OCI-LY3 (cell line): ENCODE results near the gene MYL5.
"Not testable (repeated sequence)": the region's sequence is repeated elsewhere in the genome, so short reads cannot be mapped to it uniquely, and the experiment has no call there.

Experiments
- H2AFZ ChIP-seq: fragments of 200-600, 300-600 bp; shearing (Covaris generic); 2 replicates; pipeline ENCODE4 v1.6.0; 2014; ENCODE audit warnings: antibody characterized with exemption, low read depth, low read length
- H3K27ac ChIP-seq: fragments of 200-600, 300-600 bp; sonication (generic); 2 replicates; pipeline ENCODE4 v1.5.1; 2014; ENCODE audit warnings: mild to moderate bottlenecking, low read length, moderate library complexity, mixed read lengths
- H3K27me3 ChIP-seq: fragments of 200-600, 300-600 bp; sonication (generic); 2 replicates; pipeline ENCODE4 v1.6.1; 2014; ENCODE audit warnings: low read depth, low read length, mixed read lengths
- H3K36me3 ChIP-seq: fragments of 200-600, 300-600 bp; sonication (generic); replicated peaks from 2 replicates; pipeline ENCODE3; 2014; ENCODE audit warnings: low read depth, low read length, mixed read lengths
- H3K4me1 ChIP-seq: fragments of 300-600, 200-600 bp; sonication (generic); 2 replicates; pipeline ENCODE4 v1.6.1; 2014; ENCODE audit warnings: low read length, mixed read lengths
- H3K4me2 ChIP-seq: fragments of 200-600, 300-600 bp; sonication (generic); 2 replicates; pipeline ENCODE4 v1.6.1; 2014; ENCODE audit warnings: low read length, mixed read lengths
- H3K4me3 ChIP-seq: fragments of 300-600, 200-600 bp; sonication (generic); 2 replicates; pipeline ENCODE4 v1.5.1; 2014; ENCODE audit warnings: antibody characterized with exemption, mild to moderate bottlenecking, low read length, moderate library complexity
- H3K79me2 ChIP-seq: fragments of 300-600, 200-600 bp; shearing (Covaris generic); 2 replicates; pipeline ENCODE4 v1.6.1; 2014; ENCODE audit warnings: mild to moderate bottlenecking, low read length, mixed read lengths
- H3K9ac ChIP-seq: fragments of 300-600, 200-600 bp; shearing (Covaris generic); 2 replicates; pipeline ENCODE4 v1.6.0; 2014; ENCODE audit warnings: mild to moderate bottlenecking, low read length, moderate library complexity
- H3K9me3 ChIP-seq: fragments of 200-600, 300-600 bp; shearing (Covaris generic); 2 replicates; pipeline ENCODE4 v1.6.1; 2014; ENCODE audit warnings: low read length, mixed read lengths; ENCODE audit not compliant: insufficient read depth
- H4K20me1 ChIP-seq: fragments of 200-600, 300-600 bp; sonication (generic); 2 replicates; pipeline ENCODE4 v1.6.1; 2016; ENCODE audit warnings: low read length, mixed read lengths; ENCODE audit not compliant: insufficient read depth
- EZH2phosphoT487 ChIP-seq: fragments of 200-600 bp; shearing (Covaris generic); IDR thresholded peaks from 2 replicates; pipeline ENCODE4 v1.6.1; 2018; ENCODE audit warnings: antibody characterized with exemption, mixed run types, low read depth
- TF ChIP-seq, protein P1 (sequence below): fragments of 200-600, 300-600 bp; sonication (generic); IDR thresholded peaks from 2 replicates; pipeline ENCODE4 v1.5.1; 2014; ENCODE audit warnings: antibody characterized with exemption, low read length, low read depth

Gene MYL5

DNA sequence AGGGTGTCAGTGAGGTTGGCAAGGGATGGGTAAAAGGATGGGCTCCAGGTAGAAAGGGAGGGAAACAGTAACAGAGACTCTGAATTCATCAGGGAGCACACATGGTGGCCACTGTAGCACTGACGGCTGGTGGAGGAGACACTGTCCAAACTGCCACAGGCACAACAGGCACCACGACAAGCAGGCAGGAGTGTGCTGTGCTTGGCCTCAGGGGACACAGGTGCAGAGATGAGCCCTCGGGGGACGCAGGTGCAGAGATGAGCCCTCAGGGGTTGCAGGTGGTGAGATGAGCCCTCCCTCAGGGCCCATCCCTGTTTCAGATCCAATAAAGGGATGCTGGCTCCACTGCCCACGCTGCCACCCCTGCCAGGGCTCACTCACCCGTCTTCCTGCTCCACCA is 41.4 kb upstream of the MYL5 start:
- Histone ChIP-seq H4K20me1 (no peaks in the 10 kb centered on the region), H3K4me1 (no peaks in the 10 kb centered on the region), H3K9ac (no peak overlapping the region), H3K79me2 (no peaks in the 10 kb centered on the region), H3K4me2 (no peak overlapping the region), H2AFZ (no peak overlapping the region), H3K9me3 (no peaks in the 10 kb centered on the region), H3K4me3 (no peak overlapping the region), H3K36me3 (no peaks in the 10 kb centered on the region), H3K27me3 (no peaks in the 10 kb centered on the region), H3K27ac (no peak overlapping the region)
- TF ChIP-seq, protein P1, sequence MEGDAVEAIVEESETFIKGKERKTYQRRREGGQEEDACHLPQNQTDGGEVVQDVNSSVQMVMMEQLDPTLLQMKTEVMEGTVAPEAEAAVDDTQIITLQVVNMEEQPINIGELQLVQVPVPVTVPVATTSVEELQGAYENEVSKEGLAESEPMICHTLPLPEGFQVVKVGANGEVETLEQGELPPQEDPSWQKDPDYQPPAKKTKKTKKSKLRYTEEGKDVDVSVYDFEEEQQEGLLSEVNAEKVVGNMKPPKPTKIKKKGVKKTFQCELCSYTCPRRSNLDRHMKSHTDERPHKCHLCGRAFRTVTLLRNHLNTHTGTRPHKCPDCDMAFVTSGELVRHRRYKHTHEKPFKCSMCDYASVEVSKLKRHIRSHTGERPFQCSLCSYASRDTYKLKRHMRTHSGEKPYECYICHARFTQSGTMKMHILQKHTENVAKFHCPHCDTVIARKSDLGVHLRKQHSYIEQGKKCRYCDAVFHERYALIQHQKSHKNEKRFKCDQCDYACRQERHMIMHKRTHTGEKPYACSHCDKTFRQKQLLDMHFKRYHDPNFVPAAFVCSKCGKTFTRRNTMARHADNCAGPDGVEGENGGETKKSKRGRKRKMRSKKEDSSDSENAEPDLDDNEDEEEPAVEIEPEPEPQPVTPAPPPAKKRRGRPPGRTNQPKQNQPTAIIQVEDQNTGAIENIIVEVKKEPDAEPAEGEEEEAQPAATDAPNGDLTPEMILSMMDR, result no peak
- TF ChIP-seq EZH2phosphoT487, result no peak

DNA sequence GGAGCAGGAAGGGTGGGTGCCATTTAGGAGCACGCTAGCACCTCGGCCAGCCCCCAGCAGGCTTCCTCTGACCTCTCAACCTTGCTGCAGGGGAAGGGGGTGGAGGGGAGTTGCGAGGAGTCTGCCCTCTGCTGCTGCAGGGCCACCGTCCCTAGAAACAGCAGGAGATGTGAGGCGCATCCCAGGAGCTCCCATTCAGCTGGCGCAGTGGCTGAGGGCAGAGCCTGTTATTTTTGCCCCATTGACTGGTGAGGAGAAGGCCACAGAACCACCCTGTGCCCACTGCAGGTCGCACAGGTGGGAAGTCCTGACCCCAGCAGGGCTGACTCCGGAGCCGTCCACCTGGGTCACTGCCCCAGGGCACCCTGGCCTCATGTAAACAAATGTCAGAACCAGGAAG is 40.9 kb upstream of the MYL5 start:
- H3K27me3 ChIP-seq, result no peaks in the 10 kb centered on the region

DNA sequence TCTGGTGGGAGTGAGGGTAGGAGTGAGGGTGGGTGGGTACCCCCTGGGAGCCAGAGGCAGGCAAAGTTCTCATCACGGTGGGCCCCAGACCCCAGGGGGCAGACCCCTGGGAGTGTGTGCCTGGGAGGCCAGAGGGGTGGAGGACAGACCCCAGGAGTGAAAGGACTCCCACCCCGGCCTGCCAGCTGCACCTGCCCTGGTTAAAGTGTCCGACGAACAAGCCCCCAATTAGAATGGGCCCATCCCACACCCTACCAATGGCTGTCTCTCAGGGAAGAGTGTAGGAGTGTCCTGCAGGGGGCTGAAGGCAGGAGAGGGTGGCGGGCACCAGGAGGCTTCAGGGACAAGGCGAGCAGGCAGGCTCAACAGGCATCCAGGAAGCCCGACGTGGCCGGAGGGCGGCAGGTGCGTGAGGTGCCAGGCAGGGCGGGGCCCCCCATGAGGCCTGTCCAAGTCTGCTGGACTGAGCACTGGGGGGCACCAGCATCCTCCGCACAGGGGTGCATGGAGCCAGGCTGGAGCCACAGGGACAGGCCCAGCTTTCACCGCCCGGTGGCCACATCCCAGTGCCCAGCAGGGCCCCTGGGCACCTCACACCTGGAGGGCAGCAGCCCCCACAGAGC is 40.3 kb upstream of the MYL5 start:
- Histone ChIP-seq H4K20me1 (no peaks in the 10 kb centered on the region), H3K27me3 (no peaks in the 10 kb centered on the region), H3K4me1 (no peaks in the 10 kb centered on the region), H2AFZ (no peak overlapping the region), H3K27ac (no peak overlapping the region), H3K9ac (no peak overlapping the region), H3K79me2 (no peaks in the 10 kb centered on the region), H3K4me2 (no peak overlapping the region), H3K9me3 (no peaks in the 10 kb centered on the region), H3K4me3 (no peak overlapping the region), H3K36me3 (no peaks in the 10 kb centered on the region)
- TF ChIP-seq, protein P1, result no peak
- TF ChIP-seq EZH2phosphoT487, result no peak

More for the DNA sequence above, 40.9 kb upstream of the MYL5 start:
- H3K4me1 ChIP-seq, result no peaks in the 10 kb centered on the region
- no peak overlapping the region for H3K9ac ChIP-seq
- no peak overlapping the region for H3K27ac ChIP-seq
- H3K79me2 ChIP-seq, result no peaks in the 10 kb centered on the region
- no peak overlapping the region for H3K4me3 ChIP-seq
- H3K9me3 ChIP-seq, result no peaks in the 10 kb centered on the region
- H4K20me1 ChIP-seq, result no peaks in the 10 kb centered on the region
- H3K4me2 ChIP-seq, result no peak overlapping the region
- no peaks in the 10 kb centered on the region for H3K36me3 ChIP-seq
- TF ChIP-seq, protein P1, result no peak
- no peak for TF ChIP-seq EZH2phosphoT487
- H2AFZ ChIP-seq, result no peak overlapping the region

DNA sequence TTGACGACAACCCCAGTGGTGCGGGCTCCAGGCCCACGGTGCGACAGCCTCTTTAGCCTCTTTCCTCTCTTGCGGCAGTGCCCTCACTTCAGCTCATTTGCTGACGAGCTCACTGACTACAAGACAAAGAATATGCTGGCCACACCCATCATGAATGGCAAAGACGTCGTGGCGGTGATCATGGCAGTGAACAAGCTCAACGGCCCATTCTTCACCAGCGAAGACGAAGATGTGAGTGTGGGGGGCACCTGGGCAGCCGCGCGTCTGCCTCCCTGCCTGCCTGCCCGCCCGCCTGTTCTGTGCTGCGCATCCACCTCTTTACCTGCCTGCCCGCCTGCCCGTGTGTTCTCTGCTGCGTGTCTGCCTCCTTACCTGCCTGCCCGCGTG is 39.8 kb upstream of the MYL5 start:
- Histone ChIP-seq H4K20me1 (no peaks in the 10 kb centered on the region), H3K27ac (no peak overlapping the region), H3K27me3 (no peaks in the 10 kb centered on the region), H3K36me3 (no peaks in the 10 kb centered on the region), H2AFZ (no peak overlapping the region), H3K9me3 (no peaks in the 10 kb centered on the region), H3K4me3 (no peak overlapping the region), H3K79me2 (no peaks in the 10 kb centered on the region), H3K9ac (no peak overlapping the region), H3K4me1 (no peaks in the 10 kb centered on the region), H3K4me2 (no peak overlapping the region)
- TF ChIP-seq, protein P1, result no peak
- TF ChIP-seq EZH2phosphoT487, result no peak

DNA sequence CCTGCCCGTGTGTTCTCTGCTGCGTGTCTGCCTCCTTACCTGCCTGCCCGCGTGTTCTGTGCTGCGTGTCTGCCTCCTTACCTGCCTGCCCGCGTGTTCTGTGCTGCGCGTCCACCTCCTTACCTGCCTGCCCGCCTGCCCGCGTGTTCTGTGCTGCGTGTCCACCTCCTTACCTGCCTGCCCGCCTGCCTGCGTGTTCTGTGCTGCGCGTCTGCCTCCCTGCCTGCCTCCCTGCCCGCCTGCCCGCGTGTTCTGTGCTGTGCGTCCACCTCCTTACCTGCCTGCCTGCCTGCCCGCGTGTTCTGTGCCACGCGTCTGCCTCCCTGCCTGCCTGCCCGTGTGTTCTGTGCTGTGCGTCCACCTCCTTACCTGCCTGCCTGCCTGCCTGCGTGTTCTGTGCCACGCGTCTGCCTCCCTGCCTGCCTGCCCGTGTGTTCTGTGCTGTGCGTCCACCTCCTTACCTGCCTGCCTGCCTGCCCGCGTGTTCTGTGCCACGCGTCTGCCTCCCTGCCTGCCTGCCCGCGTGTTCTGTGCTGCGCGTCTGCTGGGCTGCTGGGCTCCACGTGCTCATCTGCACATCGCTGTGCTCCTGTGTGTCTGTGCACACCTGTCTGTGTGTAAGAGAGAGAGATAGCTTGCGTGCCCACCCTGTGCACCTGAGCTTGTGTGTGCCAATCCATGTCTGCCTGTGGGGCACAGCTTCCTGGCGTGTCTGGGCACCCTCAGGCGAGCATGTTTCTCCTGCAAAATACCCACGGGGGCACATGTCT is 39.1 kb upstream of the MYL5 start:
- H3K4me3 ChIP-seq, H3K4me2 ChIP-seq, H2AFZ ChIP-seq, H3K9ac ChIP-seq, H3K36me3 ChIP-seq, H3K27me3 ChIP-seq, H3K79me2 ChIP-seq, H3K4me1 ChIP-seq, H3K27ac ChIP-seq, H4K20me1 ChIP-seq, H3K9me3 ChIP-seq: not testable (repeated sequence)
